GM12865 (cell line): ENCODE data around the gene C3orf33.

Experiments used
- DNase-seq: peaks from one replicate; pipeline ENCODE4 v3.0.0; 2010; ENCODE audit warnings: low read depth
- H3K4me3 ChIP-seq: 2 replicates; pipeline ENCODE4 v1.5.1; 2011; ENCODE audit warnings: mild to moderate bottlenecking, low read depth, low read length, control low read depth
- TF ChIP-seq, protein P1 (sequence below): IDR thresholded peaks from 2 replicates; pipeline ENCODE4 v1.5.1; 2011; ENCODE audit warnings: low read length, control low read depth, low read depth, inconsistent platforms; ENCODE audit not compliant: insufficient read depth; ENCODE audit errors: missing control alignments

The C3orf33 gene

DNA sequence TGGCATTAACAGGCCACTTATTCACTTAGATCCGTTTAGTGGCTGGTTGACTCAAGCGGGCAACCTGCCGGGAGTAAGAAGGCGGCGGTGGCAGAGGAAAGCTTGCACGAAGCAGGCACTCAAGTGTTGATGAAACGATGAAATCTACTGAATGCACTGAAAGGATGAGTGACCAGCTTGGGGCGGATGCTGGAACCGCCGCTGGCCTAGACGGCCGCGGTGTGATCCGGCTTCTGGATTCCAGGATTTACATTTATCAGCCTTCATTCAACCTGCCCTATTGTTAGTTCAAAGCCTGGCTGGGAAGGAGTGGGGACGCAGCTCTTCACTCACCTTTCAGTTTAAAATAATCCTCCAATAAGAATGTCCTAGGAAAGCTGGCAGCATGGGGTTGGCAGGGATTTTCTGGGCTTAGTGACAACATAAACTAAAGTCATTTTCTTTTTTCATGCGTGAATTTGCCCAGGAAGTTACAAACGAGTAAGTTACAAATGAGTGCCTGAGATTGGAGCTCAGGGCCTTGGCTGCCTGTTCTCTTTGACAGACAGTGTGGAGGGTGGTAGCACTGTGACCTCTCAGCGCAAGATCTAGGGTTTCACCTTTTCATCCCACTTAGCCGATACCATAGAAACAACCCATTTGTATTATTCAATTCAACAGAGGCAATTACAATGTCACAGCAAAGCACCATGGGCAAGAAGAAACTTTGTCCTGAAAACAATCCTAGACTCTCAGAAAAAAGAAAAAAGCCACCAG, 60.1 kb downstream of the C3orf33 start:
- H3K4me3 ChIP-seq: no peak overlapping the region
- TF ChIP-seq, protein P1, sequence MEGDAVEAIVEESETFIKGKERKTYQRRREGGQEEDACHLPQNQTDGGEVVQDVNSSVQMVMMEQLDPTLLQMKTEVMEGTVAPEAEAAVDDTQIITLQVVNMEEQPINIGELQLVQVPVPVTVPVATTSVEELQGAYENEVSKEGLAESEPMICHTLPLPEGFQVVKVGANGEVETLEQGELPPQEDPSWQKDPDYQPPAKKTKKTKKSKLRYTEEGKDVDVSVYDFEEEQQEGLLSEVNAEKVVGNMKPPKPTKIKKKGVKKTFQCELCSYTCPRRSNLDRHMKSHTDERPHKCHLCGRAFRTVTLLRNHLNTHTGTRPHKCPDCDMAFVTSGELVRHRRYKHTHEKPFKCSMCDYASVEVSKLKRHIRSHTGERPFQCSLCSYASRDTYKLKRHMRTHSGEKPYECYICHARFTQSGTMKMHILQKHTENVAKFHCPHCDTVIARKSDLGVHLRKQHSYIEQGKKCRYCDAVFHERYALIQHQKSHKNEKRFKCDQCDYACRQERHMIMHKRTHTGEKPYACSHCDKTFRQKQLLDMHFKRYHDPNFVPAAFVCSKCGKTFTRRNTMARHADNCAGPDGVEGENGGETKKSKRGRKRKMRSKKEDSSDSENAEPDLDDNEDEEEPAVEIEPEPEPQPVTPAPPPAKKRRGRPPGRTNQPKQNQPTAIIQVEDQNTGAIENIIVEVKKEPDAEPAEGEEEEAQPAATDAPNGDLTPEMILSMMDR: no peak
- DNase-seq: no peak

DNA sequence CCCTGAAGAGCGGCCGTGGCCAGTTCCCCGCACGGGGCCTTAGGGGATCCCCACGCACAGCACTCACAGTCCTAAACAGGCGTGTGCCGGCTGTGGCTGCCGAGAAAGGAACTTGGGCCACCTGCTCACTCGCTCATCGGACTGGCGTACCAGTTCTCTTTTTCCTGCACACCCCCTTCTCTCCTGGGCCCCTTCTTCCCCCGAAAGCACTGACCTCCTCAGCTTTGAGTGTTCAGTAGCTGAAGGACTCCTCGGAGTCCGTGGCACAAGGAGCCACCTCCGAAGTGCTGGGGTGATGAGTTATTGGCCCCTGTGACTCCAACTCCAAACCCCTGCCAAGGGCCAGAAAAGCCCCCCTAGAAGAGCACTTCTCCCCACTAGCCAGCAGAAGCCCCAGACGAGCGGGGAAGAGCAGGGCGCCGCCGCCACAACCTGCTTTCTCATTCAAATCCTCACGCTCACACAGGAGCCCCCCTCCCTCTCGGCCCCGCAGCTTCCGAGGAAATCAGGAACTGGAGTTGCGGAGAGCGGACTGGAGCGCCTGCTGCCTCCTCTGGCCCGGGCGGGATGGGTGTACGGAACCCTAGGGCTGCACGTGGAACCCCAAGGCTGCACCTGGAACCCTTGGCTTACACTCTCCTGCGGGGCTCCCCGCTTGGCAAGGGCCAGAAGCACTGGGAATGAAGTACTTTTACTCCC, 61.3 kb downstream of the C3orf33 start, which contains the start of gene PLCH1:
Gene PLCH1 (minus strand): TSS at position 446 of the 699 bp plus-strand sequence. CDS start 40,847 bp downstream, outside the sequence.
- TF ChIP-seq, protein P1: no peak
- peak; percentile 36 for DNase-seq

DNA sequence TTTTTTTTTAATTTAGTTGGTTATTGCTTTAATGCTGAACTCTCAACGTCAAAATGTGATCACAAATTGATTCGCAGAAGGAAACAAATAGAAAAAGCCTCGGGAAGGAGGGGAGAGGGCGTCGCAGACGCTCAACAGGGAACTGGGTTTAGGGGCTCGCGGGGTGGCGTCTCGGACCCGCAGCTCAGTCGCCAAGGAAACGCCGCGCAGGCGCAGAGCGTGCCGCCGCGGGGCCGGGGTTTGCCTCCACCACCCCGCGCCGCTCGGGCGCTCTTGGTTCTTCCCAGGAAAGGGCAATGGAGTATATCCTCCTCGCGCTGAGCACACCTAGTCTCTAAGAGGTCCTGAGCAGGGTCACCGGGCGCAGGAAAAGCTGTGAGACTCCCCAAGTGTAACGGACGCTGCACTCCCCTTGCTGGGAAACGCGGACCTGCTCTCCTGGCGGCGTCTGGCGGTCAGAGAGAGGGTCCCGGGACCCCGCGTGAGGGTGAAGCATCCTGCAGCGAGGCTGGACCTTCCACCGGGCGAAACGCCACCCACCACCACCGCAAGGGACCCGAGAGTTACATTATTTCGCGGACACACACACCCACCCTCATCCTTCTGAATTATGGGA, 62.0 kb downstream of the C3orf33 start:
- DNase-seq: peak; percentile 31
- TF ChIP-seq, protein P1: no peak
- H3K4me3 ChIP-seq: peak overlapping the region; percentile 55

More for the DNA sequence above, 61.3 kb downstream of the C3orf33 start, which contains the start of gene PLCH1:
- peak within 1 kb of the TSS; percentile 55 for H3K4me3 ChIP-seq

DNA sequence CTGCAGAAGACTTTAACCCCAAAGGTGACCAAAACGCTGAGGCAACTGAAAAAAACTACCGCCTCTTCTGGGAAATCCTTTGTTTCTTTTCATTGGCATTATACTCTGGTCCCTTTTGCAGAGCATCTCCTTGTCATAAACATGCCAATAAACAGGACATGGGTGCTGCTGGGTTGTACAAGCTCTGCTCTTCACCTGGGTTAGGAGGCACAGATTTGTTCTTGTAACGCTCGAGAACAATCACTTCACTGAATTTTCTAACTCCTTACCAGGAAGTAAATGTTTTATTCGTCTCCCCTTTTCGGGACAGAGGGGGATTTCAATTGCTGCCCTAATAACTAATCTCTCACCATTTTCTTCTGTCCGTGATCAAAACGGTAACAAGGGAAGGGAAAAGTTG, 62.5 kb downstream of the C3orf33 start:
- TF ChIP-seq, protein P1: no peak
- DNase-seq: no peak
- peak overlapping the region; percentile 55 for H3K4me3 ChIP-seq

DNA sequence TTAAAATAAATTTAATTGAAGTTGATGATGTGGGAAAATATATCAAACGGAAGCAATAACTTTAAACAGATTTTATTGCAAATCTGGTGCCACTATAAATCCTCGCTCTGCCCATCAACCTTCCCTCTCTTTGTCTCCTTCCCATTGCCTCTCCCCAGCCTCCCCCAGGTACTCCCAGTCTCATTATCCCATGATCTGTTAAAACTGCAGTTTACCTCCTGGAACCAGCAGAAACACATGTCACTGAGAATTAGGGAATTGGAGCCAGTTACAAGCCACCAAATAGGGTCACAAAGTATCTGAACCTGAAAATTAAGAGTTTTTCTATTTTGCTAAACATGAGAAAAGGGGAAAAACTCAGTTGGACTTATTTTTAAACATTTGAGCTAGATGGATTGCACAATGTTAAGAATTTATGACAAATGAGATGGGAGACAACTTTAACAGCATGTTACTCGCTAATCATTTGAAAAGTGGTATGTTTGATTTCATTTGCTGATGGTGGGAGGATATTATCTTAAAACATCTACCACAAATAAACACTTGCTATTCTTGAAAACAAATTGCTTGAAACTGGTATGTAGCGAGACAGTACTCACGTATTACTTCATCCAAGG, 63.6 kb downstream of the C3orf33 start:
- TF ChIP-seq, protein P1: no peak
- no peak for DNase-seq
- no peak overlapping the region for H3K4me3 ChIP-seq

DNA sequence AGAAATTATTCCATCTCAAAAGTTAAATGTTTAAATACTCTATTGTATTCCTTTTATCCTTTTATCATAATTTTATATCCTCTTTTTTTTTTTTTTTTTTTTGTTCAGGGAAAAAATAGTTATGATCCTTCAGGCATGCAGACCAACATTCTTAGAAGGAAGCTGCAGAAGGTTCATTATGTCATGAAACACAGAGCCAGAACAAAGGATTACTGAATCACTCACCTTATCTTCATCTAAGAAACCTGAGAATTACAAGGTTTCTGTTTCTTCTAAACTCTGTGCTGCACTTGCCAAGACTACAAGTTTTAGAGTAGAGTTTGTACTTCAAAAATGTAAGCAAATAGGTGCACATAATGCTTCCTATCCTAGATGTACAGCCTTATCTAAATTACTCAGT, 64.5 kb downstream of the C3orf33 start:
- H3K4me3 ChIP-seq: no peak overlapping the region
- no peak for DNase-seq
- TF ChIP-seq, protein P1: no peak
